GM23248 (cell line): ENCODE data around the gene KRTAP10-8. TPM values are rescaled to one million over a fixed set of nuclear protein-coding genes. Genes with fewer than 3 reads are reported as not detected.

Experiments used
- DNase-seq: peaks from one replicate; pipeline ENCODE4 v3.0.0-alpha.2; 2015
- H2AFZ ChIP-seq: fragments of 200-600 bp; sonication (generic); 2 replicates; pipeline ENCODE4 v1.6.1; 2016; ENCODE audit warnings: antibody characterized with exemption
- H3F3A ChIP-seq: fragments of 200-600 bp; sonication (generic); 2 replicates; pipeline ENCODE4 v1.6.1; 2016; ENCODE audit warnings: mild to moderate bottlenecking, antibody characterized with exemption, mixed run types; ENCODE audit not compliant: insufficient read depth
- H3K27ac ChIP-seq: fragments of 200-600 bp; sonication (generic); 2 replicates; pipeline ENCODE4 v1.5.1; 2016; ENCODE audit warnings: mild to moderate bottlenecking
- H3K27me3 ChIP-seq: fragments of 200-600 bp; sonication (generic); replicated peaks from 2 replicates; pipeline ENCODE4 v1.6.1; 2016; ENCODE audit warnings: mild to moderate bottlenecking; ENCODE audit not compliant: insufficient read depth
- H3K36me3 ChIP-seq: fragments of 200-600 bp; sonication (generic); 2 replicates; pipeline ENCODE4 v1.6.1; 2016; ENCODE audit warnings: low read depth, mild to moderate bottlenecking
- H3K4me1 ChIP-seq: fragments of 200-600 bp; sonication (generic); 2 replicates; pipeline ENCODE4 v1.6.1; 2016; ENCODE audit warnings: mild to moderate bottlenecking; ENCODE audit not compliant: insufficient read depth
- H3K4me2 ChIP-seq: fragments of 200-600 bp; sonication (generic); one replicate; pipeline ENCODE4 v1.6.1; 2016; ENCODE audit warnings: mild to moderate bottlenecking; ENCODE audit not compliant: unreplicated experiment
- H3K4me3 ChIP-seq: fragments of 200-600 bp; sonication (generic); 2 replicates; pipeline ENCODE4 v1.5.1; 2016; ENCODE audit warnings: mild to moderate bottlenecking
- H3K79me2 ChIP-seq: fragments of 200-600 bp; sonication (generic); 2 replicates; pipeline ENCODE4 v1.6.1; 2016; ENCODE audit warnings: mild to moderate bottlenecking; ENCODE audit not compliant: insufficient read depth
- H3K9ac ChIP-seq: fragments of 200-600 bp; sonication (generic); 2 replicates; pipeline ENCODE4 v1.6.1; 2016; ENCODE audit warnings: mild to moderate bottlenecking
- H3K9me2 ChIP-seq: fragments of 200-600 bp; sonication (generic); 2 replicates; pipeline ENCODE4 v1.6.1; 2016; ENCODE audit warnings: mixed run types, mild to moderate bottlenecking, moderate library complexity; ENCODE audit not compliant: insufficient read depth
- H3K9me3 ChIP-seq: fragments of 200-600 bp; sonication (generic); one replicate; pipeline ENCODE4 v1.6.1; 2017; ENCODE audit warnings: low read depth
- H4K20me1 ChIP-seq: fragments of 200-600 bp; sonication (generic); 2 replicates; pipeline ENCODE4 v1.6.0; 2016; ENCODE audit not compliant: insufficient read depth
- EZH2 ChIP-seq: fragments of 200-600 bp; sonication (generic); IDR thresholded peaks from 2 replicates; pipeline ENCODE4 v1.6.1; 2018; ENCODE audit warnings: antibody characterized with exemption, mild to moderate bottlenecking; ENCODE audit not compliant: insufficient read depth, poor library complexity, severe bottlenecking
- EZH2phosphoT487 ChIP-seq: fragments of 200-600 bp; sonication (generic); IDR thresholded peaks from 2 replicates; pipeline ENCODE4 v1.6.1; 2018; ENCODE audit warnings: antibody characterized with exemption, moderate library complexity, mild to moderate bottlenecking, low read depth; ENCODE audit not compliant: insufficient read depth
- WGBS, 2 experiments: methylation state at CpG; one replicate each; pipeline ENCODE4 v1.1.6; 2015 to 2017; ENCODE audit warnings: low lambda C conversion rate in 2 of 2, low coverage in 1 of 2; ENCODE audit errors: missing lambda C conversion rate in 2 of 2; 5-methylcytosine and 5-hydroxymethylcytosine counted together
- in situ Hi-C: fragments of 300-500 bp; cut with MboI; formaldehyde crosslinking; loops from 2 replicates; pipeline ENCODE4 v1.15.0; 2020
- polyA plus RNA-seq: library from polyadenylated mRNA; unstranded; fragments of >200 nt; fragmentation: Nextera tagmentation; extraction: Ambion mirVana; gene quantifications from 2 replicates; pipeline ENCODE4 v1.2.1, GENCODE V29; 2016
- total RNA-seq: library from RNA; depleted of rRNA; stranded (reverse); fragments of >200 nt; shearing (Covaris generic); gene quantifications from 2 replicates; pipeline ENCODE4 v1.2.3, GENCODE V29; 2014

Gene KRTAP10-8
- total and polyA plus RNA-seq, 2 experiments from 2014 or later = not detected

GRCh38 chr21:44647222-44647552 lies 35.3 kb downstream of the KRTAP10-8 start:
- no peaks in the 10 kb centered on the region for H3K9me3 ChIP-seq
- WGBS, 2 experiments = 5 to 6% methylated on average over 8 of the region's 8 CpGs
- TF ChIP-seq EZH2 = no peak
- no peak for TF ChIP-seq EZH2phosphoT487

GRCh38 chr21:44648557-44649311 lies 36.9 kb downstream of the KRTAP10-8 start:
- in situ Hi-C loops = no loop called here
- TF ChIP-seq EZH2phosphoT487 (no peak), EZH2 (no peak)
- 51% methylated on average over 33 of the region's 33 CpGs for WGBS, 2 experiments

More at GRCh38 chr21:44647222-44647552, 35.3 kb downstream of the KRTAP10-8 start:
- no peaks in the 10 kb centered on the region for H3K79me2 ChIP-seq
- H3K9me2 ChIP-seq = no peaks in the 10 kb centered on the region
- no peak overlapping the region for H3K27ac ChIP-seq
- in situ Hi-C loops = no loop called here
- H3K9ac ChIP-seq = no peak overlapping the region
- no peak overlapping the region for H3K4me2 ChIP-seq
- peaks cover 4% of the 10 kb centered on the region; the same call in 1 of the 2 replicates for H3K27me3 ChIP-seq
- H3K36me3 ChIP-seq = no peaks in the 10 kb centered on the region
- H3K4me3 ChIP-seq = no peak overlapping the region
- no peak overlapping the region for H2AFZ ChIP-seq
- no peaks in the 10 kb centered on the region for H3F3A ChIP-seq
- no peak for DNase-seq
- no peaks in the 10 kb centered on the region for H3K4me1 ChIP-seq
- no peaks in the 10 kb centered on the region for H4K20me1 ChIP-seq

GRCh38 chr21:44649521-44650100 lies 37.7 kb downstream of the KRTAP10-8 start:
- DNase-seq = no peak
- Histone ChIP-seq H2AFZ (no peak overlapping the region), H3K9me2 (no peaks in the 10 kb centered on the region), H3K27ac (no peak overlapping the region), H3F3A (no peaks in the 10 kb centered on the region), H3K4me3 (no peak overlapping the region), H4K20me1 (no peaks in the 10 kb centered on the region), H3K9ac (no peak overlapping the region), H3K9me3 (no peaks in the 10 kb centered on the region), H3K4me1 (no peaks in the 10 kb centered on the region), H3K79me2 (no peaks in the 10 kb centered on the region), H3K27me3 (peaks cover 14% of the 10 kb centered on the region), H3K4me2 (no peak overlapping the region), H3K36me3 (no peaks in the 10 kb centered on the region)
- TF ChIP-seq EZH2phosphoT487 (no peak), EZH2 (no peak)
- in situ Hi-C loops = no loop called here
- WGBS, 2 experiments = 48 to 51% methylated on average over 18 of the region's 18 CpGs

More at GRCh38 chr21:44648557-44649311, 36.9 kb downstream of the KRTAP10-8 start:
- no peaks in the 10 kb centered on the region for H4K20me1 ChIP-seq
- no peak overlapping the region for H3K4me2 ChIP-seq
- no peak overlapping the region for H3K27ac ChIP-seq
- no peaks in the 10 kb centered on the region for H3K36me3 ChIP-seq
- H2AFZ ChIP-seq = no peak overlapping the region
- no peaks in the 10 kb centered on the region for H3K4me1 ChIP-seq
- H3K79me2 ChIP-seq = no peaks in the 10 kb centered on the region
- H3K27me3 ChIP-seq = peaks cover 14% of the 10 kb centered on the region
- H3F3A ChIP-seq = no peaks in the 10 kb centered on the region
- DNase-seq = no peak
- no peaks in the 10 kb centered on the region for H3K9me3 ChIP-seq
- no peak overlapping the region for H3K9ac ChIP-seq
- H3K4me3 ChIP-seq = no peak overlapping the region
- no peaks in the 10 kb centered on the region for H3K9me2 ChIP-seq

GRCh38 chr21:44650265-44650972 lies 38.5 kb downstream of the KRTAP10-8 start:
- H3K9me3 ChIP-seq = no peaks in the 10 kb centered on the region
- H3K4me3 ChIP-seq = no peak overlapping the region
- no peak overlapping the region for H3K4me2 ChIP-seq
- in situ Hi-C loops = no loop called here
- no peaks in the 10 kb centered on the region for H3F3A ChIP-seq
- H4K20me1 ChIP-seq = no peaks in the 10 kb centered on the region
- H3K36me3 ChIP-seq = no peaks in the 10 kb centered on the region
- H3K9ac ChIP-seq = no peak overlapping the region
- TF ChIP-seq EZH2 = no peak
- 57 to 63% methylated on average over 20 of the region's 20 CpGs for WGBS, 2 experiments
- H3K9me2 ChIP-seq = no peaks in the 10 kb centered on the region
- H3K27me3 ChIP-seq = peaks cover 14% of the 10 kb centered on the region
- no peaks in the 10 kb centered on the region for H3K4me1 ChIP-seq
- no peak overlapping the region for H2AFZ ChIP-seq
- H3K27ac ChIP-seq = no peak overlapping the region
- H3K79me2 ChIP-seq = no peaks in the 10 kb centered on the region
- DNase-seq = no peak
